Stimulated activated CD8-positive, alpha-beta memory T cell treated with anti-CD3 and anti-CD28 coated beads, Interleukin-12 subunit alpha, Interleukin-12 subunit beta, amount 100 ng/mL, for 24 hours (primary cell): Measurements from ENCODE around the gene GLB1L3.
A peak's percentile ranks its signal among the peaks of the same experiment; 100 is the strongest.

Source experiments
- DNase-seq: peaks from one replicate; pipeline ENCODE4 v3.0.0-alpha.2; 2020; ENCODE audit errors: extremely low read depth

The GLB1L3 gene, protein sequence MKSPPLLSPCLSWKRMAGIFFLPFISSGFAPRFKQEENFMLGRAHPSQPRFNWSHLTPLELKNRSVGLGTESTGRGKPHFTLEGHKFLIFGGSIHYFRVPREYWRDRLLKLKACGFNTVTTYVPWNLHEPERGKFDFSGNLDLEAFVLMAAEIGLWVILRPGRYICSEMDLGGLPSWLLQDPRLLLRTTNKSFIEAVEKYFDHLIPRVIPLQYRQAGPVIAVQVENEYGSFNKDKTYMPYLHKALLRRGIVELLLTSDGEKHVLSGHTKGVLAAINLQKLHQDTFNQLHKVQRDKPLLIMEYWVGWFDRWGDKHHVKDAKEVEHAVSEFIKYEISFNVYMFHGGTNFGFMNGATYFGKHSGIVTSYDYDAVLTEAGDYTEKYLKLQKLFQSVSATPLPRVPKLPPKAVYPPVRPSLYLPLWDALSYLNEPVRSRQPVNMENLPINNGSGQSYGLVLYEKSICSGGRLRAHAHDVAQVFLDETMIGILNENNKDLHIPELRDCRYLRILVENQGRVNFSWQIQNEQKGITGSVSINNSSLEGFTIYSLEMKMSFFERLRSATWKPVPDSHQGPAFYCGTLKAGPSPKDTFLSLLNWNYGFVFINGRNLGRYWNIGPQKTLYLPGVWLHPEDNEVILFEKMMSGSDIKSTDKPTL

DNA sequence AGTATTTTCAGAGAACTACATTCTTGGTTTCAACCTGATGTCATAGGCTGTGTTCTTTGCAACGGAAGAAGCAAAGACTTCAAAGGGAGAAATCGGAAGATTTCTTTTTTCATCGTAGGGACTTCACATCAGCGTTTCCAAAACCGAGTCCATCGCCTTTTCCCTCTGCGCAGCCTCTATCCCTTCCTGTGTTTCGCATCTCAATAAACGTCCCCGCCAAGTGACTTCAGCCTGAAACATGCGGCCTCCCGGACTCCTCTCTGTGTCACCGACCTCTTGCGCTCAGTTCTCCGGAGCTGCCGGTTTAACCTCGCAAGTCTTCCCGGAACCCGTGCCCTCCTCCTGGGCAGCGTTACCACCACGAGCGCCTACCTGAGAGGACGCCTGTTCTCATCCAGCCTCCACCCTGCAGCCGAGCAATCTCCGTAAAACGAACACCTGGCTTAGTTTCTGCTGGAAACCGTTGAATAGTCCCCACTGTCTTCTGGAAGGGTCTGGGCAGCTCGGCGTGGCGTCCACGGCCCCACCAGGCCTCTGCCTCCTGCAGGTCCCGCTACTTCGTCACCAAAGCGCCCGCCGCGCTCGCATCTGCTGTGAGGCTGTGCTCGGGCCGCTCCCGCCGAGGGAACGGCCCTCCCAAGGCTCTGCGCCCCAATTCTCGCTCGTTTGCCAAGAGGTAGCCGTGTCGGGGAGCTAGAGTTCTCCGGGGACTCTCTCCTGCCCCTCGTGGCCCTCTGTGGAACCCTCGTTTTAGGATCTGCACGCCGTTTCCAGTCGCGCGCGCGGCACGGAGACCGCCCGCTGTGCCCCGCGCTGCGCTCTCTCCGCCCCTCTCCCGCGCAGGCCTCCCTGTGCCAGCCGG lies at the start of gene GLB1L3:
Gene GLB1L3, plus strand, starts transcription at position 846 of the 862 bp plus-strand sequence. CDS start 362 bp downstream, outside the sequence.
- peak; percentile 58 for DNase-seq

- no peak for DNase-seq
Observed at GRCh38 chr11:134226806-134227325, 49.3 kb upstream of the GLB1L3 start.

DNA sequence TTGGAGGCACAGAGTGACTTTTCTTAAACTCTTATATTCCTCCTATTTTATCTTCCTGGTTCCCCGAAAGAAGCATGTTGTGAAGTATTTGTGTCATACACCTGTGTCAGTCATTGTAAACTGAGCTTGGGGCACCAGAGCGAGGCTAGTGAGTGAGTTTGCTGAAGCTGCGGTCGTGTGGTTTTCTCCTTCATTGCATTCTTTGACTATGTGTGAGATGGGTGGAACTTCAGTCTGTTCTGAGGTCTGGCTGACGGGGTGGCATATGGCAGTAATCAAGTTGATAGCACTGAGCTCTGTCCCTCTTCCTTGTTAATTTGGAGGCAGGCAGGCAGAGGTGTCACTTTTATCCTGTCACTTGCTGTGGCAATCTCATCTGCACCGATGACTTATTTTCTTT lies 47.6 kb upstream of the GLB1L3 start:
- DNase-seq = no peak

DNA sequence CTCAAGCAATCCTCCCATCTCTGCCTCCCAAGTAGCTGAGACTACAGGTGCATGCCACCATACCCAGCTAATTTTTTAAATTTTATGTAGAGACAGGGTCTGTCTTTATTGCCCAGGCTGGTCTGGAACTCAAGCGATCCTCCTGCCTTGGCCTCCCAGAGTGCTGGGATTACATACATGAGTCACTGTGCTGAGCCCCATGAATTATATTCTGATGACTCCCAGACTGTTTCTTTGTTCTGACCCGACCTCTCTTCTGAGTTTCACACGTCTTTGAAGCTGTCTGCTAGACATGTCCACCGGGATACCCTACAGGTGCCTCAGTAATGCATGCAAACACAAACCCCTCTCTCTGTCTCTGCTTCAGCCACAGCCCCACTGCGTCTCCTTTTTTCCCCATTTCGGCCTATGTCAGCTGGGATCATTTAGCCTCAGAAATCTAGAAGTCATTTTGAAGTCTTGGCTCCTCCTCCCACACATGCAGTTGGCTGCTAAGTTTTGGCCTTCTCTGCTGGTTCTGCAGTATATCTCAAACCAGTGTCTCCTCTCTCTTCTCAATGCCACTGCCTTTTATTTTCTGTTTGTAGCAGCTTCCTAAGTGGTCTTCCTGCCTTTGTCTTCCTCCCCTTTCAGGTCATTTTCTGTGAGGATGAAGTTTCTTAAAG lies 46.9 kb upstream of the GLB1L3 start:
- DNase-seq = no peak

DNA sequence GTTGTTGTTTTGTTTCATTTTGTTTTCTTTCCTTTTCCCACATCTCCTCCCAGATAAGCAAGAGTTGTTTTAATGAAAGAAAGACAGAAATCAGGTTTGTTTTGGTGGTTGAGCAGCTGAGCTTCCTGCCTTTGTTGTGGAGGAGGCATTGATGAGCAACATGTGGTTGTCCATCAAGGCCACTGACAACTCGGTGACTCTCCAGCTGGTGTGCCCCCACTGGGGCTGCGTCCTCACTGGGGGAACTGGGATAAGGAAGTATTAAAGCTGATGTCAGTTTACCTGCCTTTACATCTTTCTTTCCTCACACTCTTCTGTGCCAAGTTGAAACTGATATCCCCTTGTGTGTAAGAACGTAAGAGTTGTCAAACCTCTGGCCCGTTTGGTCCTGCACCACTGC lies 45.8 kb upstream of the GLB1L3 start:
- DNase-seq = no peak

DNA sequence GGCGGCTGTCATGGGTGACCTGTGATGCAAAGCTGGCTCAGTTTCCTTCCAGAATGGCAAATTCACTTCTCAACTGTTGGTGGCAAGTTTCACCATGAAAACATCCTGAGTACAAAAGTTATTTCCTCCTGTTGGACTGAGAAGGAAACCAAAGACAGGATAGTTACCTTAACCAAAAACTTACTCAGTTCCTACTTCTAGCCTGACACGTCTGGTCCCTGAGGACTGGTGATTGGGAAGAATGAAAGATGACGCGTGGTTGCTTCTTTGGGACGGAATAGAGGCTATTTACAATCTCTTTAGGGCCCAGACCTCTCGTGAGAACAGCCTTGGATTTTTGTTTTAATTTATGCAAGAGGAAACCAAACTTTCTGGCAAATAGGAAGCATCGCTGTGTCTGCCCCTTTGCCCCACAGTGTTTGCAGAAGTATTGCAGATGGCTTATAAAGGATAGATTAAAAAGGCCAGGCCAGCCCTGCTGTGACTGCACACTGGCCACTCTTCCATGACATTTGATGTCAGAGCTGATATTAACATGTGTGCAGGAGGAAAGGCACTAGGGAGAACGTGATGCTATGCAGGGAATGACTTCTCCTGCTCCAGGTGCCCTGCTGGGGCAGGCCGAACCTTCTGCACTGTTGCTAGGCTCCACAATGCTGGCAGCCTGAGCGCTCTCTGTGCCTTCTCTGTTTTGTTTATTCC lies 44.1 kb upstream of the GLB1L3 start:
- DNase-seq = no peak

GRCh38 chr11:134233729-134234179 lies 42.4 kb upstream of the GLB1L3 start:
- DNase-seq = no peak

- DNase-seq = no peak
Observed at GRCh38 chr11:134235399-134235798, 40.8 kb upstream of the GLB1L3 start.

- no peak for DNase-seq
Observed at GRCh38 chr11:134236834-134237556, 39.2 kb upstream of the GLB1L3 start.

DNA sequence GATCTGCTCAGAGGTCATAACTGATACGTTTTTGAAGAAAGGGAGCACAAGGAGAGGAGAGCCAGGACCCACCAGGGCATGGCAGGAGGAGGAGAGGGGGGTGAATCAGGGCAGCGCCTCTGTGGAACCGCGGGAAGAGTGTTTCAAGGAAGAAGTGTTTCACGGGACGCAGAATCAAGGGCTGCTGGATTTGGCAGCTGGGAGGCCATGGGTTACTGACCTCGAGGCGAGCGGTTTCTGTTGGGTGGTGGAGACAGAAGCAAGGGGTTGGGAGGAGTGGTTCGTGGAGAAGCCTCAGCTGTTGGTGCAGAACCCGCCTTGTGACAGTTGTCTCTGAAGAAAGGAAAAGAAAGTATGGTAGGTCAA lies 38.6 kb upstream of the GLB1L3 start:
- DNase-seq = no peak

GRCh38 chr11:134238956-134239355 lies 37.2 kb upstream of the GLB1L3 start:
- no peak for DNase-seq

- no peak for DNase-seq
Observed at GRCh38 chr11:134240592-134240991, 35.6 kb upstream of the GLB1L3 start.

- DNase-seq = no peak
Observed at GRCh38 chr11:134242376-134242775, 33.8 kb upstream of the GLB1L3 start.

GRCh38 chr11:134243913-134244312 lies 32.3 kb upstream of the GLB1L3 start:
- DNase-seq = no peak

GRCh38 chr11:134244593-134244992 lies 31.6 kb upstream of the GLB1L3 start:
- DNase-seq = no peak

DNA sequence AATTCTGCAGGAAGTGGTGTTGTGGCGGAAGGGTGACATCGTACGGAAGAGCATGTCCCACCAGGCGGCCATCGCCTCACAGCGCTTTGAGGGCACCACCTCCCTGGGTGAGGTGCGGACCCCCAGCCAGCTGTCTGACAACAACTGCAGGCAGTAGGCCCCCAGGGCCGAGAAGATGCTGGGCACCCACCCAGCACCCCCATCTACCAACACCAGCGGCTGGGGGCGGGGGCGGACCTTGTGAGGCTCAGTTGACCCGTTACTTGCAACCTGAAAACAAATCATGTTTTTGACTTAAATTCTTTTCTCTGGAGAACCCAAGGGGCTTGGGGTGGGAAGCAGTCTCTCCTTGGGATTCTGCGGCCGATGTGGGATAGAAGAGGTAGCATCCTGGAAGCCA lies 30.7 kb upstream of the GLB1L3 start:
- DNase-seq = no peak

DNA sequence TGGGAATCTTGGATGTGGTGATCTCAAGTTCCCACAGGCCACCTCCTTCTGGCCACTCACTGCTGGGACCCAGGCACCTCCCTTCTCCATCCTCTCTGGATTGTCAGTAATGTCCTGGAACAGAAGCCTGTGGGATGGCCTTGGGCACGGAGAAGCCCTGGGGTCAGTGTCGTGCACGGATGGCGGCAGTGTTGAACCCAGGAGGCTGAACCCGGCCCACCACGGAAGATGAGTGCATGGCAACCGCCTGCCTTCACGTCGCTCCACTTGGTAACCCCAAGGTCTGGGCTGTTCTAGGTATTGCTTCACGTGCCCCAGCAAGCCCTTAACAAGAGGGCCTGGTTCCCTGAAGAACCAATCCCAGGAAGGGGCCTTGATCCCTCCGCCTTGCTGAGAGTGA lies 30.1 kb upstream of the GLB1L3 start:
- no peak for DNase-seq

GRCh38 chr11:134246678-134247077 lies 29.5 kb upstream of the GLB1L3 start:
- no peak for DNase-seq

- DNase-seq = no peak
Observed at GRCh38 chr11:134248910-134249480, 27.2 kb upstream of the GLB1L3 start.

GRCh38 chr11:134250246-134250645 lies 25.9 kb upstream of the GLB1L3 start:
- no peak for DNase-seq
